NCI-H526 (cell line): ENCODE data around the gene CDK5.

ENCODE experiments used
- DNase-seq, 2 experiments: peaks; one replicate each; lab custom pipeline; 2025; lab: John Stamatoyannopoulos, UW

Gene CDK5

DNA sequence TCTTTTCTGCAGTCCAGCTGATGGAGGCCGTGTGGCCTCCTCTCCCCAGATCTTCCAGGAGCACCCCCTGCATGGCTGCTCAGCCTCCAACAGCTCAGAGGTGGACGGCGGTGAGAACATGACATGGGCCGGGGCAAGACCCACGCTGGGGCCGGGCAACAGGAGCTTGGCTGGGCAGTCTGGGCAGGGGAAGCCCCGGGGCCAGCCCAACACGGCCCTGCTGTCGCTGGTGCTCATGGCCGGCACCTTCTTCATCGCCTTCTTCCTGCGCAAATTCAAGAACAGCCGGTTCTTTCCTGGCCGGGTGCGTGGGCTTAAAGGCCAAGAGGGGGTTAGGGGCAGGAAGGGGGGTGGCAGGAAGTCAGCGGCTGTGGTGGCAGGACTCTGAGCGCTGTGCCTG is 16.3 kb upstream of the CDK5 start:
- DNase-seq: no peak

DNA sequence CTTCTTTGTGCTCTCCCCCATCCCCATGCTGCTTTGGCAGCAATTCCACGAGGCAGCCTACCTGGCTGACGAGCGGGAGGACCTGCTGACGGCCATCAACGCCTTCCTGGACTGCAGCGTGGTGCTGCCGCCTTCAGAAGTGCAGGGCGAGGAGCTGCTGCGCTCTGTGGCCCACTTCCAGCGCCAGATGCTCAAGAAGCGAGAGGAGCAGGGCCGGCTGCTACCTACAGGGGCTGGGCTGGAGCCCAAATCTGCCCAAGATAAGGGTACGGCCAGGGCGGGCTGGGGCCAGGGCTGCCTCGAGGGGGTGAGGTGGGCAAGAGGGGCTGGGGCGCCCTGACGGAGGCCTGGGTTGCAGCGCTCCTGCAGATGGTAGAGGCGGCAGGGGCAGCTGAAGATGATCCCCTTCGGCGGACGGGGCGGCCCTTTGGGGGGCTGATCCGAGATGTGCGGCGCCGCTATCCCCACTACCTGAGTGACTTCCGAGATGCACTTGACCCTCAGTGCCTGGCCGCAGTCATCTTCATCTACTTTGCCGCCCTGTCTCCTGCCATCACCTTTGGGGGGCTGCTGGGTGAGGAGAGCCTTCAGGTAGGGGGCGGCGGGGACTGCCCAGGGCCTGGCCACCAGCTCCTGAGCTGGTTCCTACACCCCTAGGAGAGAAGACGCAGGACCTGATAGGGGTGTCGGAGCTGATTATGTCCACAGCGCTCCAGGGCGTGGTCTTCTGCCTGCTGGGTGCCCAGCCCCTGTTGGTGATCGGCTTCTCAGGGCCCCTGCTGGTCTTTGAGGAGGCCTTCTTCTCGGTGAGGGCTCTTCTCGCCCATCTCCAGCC is 13.6 kb upstream of the CDK5 start:
- no peak for DNase-seq

DNA sequence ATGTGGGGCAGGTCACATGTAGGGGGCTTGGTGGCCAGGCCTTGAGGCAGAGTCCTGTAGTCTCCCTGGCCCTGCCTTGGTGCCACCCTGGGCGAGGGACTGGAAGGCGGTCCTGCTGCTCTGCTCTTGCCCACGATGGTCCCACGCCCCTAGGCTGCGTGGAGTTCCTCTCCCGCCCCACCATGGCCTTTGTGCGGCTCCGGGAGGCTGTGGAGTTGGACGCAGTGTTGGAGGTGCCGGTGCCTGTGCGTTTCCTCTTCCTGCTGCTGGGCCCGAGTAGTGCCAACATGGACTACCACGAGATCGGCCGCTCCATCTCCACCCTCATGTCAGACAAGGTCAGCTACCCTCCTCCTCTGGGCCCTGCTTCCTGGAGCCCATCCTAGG is 12.9 kb upstream of the CDK5 start:
- no peak for DNase-seq

DNA sequence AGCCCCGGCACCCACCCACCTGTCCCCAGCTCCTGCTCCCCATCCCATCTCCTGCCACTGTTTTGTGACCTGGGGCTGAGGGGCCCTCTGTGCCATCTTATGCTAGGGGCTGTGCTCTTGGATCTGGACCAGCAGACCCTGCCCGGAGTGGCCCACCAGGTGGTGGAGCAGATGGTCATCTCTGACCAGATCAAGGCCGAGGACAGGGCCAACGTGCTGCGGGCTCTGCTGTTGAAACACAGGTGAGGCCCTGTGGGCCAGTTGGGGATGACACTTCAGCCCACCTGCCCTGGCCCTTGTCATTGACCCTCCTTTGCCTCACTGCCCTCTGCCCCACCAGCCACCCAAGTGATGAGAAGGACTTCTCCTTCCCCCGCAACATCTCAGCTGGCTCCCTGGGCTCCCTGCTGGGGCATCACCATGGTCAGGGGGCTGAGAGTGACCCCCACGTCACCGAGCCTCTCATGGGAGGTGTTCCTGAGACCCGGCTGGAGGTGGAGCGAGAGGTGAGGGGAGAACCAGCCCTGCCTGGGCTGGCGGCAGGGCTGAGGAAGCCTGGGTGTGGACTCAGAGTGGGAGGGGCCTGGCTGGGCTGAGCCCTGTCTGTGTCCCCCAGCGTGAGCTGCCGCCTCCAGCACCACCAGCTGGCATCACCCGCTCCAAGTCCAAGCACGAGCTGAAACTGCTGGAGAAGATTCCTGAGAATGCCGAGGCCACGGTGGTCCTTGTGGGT is 12.3 kb upstream of the CDK5 start:
- DNase-seq: no peak

DNA sequence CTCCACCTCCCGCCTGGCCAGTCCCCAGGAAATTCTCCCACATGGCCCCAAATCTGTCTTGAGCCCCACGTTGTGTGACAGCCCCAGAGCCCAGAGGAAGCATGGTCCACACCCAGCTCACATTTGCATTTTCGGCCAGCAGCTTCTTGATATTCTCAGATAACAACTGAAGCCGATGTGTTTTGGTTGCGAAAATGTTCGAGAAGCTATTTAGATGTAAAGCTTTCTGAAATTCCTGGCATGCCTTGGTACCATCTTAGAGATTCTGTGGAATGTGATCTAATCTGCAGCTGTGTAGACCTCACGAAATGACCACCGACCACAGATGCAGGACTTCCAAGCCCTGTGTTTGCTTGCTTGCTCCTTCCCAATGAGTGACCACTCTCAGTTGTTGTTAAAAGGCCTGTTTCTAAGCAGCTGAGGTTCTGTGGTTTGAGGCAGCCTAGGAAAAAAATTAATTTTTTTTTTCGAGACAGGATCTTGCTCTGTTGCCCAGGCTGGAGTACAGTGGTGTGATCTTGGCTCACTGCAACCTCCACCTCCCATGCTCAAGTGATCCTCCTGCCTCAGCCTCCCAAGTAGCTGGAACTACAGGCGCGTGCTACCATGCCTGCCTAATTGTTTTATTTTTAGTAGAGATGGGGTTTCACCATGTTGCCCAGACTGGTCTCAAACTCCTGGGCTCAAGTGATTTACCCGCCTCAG is 10.5 kb upstream of the CDK5 start:
- no peak for DNase-seq

DNA sequence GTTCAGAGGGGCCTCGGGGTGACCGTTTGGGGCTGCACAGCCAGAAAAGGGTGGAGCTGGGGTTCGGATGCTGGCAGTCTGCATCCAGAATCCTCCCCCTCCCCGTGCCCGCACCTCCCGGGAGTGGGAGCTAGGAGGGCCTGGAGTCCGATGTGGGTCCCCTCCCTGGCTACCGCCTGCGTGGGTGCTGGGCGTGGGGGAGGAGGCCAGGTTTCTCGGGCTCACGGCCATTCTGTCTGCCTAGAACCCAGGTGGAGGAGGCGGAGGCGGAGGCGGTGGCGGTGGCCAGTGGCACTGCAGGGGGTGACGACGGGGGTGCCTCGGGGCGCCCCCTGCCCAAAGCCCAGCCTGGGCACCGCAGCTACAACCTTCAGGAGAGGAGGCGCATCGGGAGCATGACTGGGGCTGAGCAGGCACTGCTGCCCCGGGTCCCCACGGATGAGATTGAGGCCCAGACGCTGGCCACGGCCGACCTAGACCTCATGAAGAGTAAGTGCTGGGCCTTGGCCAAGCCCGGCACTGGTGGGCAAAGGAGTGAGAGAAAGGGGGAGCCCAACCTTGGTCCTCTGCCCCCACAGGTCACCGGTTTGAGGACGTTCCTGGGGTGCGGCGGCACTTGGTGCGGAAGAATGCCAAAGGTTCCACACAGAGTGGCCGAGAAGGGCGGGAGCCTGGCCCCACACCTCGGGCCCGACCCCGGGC is 8.7 kb upstream of the CDK5 start:
- DNase-seq: no peak

DNA sequence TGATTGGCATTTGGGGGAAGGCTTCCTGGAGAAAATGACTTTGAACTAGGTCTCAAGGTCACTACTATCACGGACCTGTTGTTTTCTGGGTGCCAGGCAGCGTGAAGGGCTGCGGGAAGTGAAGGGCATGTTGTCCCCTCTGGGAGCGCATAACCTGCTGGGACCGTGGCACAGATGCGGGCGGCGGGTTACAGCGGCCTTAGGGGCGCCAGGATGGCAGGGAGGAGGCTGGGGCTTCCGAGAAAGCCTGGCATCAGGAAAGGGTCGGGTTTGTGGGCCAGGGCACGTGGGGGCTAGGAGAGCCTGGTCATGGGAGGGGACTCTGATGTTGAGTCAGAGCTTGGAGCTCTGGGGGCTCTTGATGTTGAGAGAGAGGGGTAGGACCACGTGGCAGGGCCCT is 7.8 kb upstream of the CDK5 start:
- DNase-seq: no peak

DNA sequence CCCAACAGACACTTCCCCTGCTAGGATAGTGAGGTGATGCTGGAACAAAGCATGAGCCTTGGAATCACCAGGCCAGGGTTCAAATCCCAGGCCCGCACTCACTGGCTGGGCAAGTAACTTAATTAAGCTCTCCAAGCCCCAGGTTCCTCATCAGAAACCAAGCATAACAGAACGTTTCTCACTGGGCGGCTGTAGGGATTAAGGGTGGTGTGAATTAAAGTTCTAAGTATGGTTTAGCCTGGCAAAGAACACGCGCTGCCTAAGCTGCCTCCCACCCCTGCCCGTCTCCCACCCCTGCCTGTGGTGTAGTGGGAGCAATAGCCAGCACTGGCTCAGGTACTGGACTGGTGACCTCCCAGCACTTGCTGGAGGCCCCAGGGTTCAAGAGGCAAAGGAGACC is 7.3 kb upstream of the CDK5 start:
- DNase-seq: no peak

DNA sequence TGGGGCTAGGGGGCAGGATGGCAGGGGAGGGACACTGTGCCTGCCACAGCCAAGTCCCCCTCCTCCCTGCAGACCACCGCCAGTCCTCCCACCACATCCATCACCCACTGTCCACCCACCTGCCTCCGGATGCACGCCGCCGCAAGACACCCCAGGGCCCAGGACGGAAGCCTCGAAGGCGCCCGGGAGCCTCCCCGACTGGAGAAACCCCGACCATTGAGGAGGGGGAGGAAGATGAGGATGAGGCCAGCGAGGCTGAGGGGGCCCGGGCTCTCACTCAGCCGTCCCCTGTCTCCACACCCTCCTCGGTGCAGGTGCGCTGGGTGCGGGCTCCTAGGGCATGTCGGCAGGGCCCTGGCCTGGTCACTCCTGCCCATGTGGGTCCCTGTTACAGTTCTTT is 6.8 kb upstream of the CDK5 start:
- no peak for DNase-seq

DNA sequence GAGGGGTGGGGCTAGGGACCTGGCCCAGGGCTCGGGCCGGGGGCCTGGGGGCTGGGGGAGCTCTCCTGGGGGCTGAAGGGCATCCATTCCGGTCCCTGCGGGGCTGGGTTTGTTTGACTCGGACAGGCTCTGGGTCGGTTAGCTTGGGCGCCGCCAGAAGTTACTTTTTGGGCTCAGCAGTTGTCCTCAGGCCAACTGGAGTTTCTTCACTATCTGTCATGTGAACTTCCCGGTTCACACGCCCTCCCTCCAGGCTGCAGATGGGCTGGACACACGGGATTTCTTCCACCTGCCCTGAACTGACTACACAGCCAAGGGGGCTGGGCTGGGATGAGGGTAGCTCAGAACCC is 5.5 kb upstream of the CDK5 start:
- DNase-seq: no peak

DNA sequence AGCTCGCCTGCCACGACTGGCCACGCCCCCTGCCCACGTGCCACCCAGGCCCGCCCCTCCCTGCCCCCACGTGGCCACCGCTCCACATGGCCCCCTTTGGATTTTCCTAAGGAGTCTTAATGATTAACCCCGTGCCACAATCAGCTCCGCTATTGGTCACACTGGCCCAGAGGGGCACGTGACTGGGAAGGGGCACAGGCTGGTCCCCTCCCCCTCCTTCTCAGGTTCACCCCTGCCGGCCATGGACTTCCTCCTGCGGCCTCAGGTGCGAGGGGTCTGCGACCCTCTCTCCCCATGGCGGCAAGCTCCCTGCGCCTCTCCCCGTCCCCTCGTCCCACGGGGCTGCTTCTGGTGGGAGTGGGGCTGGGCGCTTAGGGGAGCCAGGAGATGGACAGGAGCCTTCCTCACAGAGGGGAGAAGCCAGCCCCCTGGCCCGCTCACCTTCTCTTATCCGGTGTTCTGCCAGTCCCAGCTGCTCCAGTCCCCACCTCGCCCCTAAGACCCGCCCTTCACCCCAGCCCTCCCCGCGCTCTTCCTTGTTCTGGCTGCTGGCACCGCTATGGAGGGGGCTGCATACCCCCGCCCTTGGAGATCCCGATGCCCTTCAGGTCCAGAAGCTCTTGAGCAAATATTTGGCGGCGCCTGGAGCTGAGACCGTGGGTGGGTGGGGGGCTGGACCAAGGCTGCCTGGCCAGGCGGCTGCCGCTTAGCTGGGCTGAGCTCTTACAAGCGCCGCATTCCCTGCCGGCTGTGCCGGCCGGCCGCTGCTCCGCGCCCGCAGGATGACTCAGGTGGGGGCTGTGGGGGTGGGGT is 4.9 kb upstream of the CDK5 start:
- peak; percentile 90 to 98 for DNase-seq

DNA sequence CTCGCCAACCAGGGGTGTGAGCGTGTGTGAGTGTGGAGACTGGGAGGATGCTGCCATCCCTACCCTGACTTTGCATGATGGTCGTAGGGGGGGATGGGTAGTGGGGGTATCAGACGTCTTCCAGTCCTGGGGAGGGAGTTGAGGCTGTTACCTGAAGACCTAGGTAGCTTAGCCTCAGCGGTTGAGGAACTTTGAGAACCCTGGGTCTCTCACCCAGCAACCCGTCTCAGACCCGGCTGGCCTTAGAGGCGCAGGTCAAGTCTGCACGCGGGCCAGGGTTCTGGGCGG is 4.4 kb upstream of the CDK5 start:
- DNase-seq: no peak

DNA sequence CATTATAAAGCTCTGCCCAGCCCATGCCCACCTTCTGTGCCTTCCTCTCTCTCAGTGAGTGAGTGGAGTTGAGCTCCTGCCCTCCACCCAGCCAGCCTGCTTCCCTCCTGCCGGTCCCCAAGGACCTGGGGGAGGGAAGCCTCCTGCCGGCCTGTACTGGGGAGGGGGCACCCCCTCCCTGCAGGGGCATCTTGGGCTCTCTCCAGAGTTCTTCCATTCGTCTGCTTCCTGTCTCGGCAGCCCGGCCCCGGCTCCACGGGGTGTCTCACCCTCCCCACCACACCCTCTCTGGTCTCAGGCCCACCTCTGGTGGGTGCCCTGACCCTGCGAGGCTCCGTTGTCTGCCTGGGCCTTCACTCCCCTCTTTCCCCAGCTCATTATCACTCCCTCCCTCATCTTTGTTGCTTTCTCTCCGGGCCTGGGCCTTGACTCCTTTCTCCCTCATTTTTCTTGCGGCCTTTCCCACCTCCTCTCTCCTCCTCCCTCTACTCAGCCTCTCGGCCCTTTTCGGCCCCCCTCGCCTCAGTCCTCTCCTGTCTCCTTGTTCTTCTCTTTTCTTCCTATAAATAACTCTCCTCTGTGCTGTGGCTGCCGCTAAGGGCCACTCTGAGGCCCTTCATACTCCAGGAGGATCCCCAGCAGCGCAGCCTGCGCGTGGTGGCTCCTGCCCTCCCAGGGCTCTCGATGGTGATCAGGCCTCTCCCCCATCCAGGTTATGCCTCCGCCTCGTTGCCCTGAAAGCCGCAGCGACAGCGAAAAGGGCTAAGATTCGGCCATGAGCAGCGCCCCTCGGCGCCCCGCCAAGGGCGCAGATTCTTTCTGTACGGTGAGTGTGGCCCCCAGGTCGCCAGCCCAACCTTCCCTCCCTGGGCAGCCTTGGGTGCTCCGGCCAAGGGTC is 3.8 kb upstream of the CDK5 start:
- no peak for DNase-seq

DNA sequence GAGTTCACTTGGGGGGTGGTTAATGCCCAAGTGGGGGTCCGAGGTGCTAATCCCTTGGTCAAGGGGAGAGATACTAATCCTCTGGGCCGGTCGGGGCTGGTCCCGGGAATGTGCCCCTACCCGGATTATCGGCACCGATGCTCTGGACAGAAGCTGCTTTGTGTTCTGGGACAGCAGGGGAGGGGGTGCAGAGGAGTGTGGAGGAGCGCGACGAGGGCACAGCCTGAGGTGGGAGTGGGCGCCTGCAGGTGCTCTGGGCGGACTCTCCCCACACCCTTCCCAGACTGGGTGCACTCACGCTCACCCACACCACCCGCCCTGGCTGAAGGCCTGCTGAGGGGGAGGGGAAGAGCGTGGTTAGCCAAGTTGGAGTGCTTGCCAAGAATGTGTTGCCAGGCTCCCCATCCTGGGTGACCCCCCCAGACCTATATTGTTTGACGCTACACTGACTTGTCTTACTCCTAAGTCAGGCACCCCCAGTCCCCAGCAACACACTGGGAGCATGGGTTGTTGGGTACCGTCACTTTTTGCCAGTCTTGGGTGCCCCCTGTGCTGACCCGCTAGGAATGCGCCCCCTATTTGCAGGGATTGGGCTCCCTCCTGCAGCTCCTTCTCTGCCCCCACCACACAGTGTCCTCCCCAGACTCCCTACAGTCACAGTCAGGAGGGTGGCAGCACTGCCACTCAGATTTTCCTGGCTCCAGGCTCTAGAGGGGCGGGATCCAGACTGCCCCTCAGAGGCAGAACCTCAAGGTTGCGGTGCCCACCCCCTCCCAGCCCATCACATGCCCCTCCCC is 2.9 kb upstream of the CDK5 start:
- DNase-seq: peak; percentile 72 to 88

DNA sequence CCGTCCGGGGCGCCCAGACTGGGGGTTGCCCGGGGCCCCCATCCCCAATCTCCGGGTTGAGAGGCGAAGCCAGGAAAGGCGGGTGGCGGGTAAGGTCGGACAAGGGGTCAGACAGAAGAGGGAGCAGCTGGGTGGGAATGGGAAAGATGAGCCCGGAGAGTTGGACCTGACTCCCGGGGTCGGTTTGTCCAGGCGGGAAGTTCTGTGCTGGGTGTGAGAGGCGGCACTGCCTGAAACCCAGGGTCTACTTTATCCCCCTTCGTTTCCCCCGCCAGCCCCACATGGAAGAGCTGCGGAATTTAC is 2.4 kb upstream of the CDK5 start:
- DNase-seq: peak; percentile 60 to 83

DNA sequence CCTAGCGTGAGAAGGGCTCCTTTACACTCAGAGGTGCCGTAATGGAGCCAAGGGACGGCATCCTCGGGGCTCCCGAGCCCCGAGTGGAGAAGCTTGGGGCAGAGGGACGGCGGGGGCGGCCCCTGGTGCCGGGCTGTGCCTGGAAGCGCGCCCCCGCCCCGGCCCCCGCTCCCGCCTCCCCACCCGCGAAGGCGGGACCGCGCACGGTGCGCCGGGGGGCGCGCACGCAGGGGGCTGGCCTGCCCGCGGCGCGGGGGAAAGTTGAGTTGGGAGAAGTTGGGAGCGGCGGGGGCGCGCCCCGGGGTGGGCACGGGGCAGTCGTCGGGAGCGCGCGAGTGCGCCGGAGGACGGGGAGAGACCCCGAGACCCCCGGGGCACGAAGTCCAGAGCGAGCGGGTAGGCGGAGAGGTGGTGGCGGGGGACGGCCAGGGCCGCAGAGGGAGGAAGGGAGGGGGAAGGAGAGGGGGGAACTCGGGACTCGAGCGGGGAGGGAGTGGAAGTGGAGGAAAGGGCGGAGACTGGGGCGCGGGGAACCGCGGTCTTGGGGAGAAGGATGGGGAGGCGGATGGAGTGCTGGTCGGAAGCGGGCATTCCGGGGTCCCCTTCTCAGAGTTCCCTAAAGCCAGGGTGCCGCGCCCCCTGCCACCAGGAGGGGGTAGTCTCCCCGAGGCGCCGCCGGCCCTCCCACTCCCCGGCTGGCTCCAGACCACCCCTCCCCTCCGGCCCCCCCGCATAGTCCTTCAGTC is 1.8 kb upstream of the CDK5 start, which contains the start of gene SLC4A2:
SLC4A2 (plus strand) TSS at position 223 of the 746 bp plus-strand sequence. CDS start 2,399 bp downstream, outside the sequence.
- DNase-seq: peak in 1 of 2 experiments; percentile 88

DNA sequence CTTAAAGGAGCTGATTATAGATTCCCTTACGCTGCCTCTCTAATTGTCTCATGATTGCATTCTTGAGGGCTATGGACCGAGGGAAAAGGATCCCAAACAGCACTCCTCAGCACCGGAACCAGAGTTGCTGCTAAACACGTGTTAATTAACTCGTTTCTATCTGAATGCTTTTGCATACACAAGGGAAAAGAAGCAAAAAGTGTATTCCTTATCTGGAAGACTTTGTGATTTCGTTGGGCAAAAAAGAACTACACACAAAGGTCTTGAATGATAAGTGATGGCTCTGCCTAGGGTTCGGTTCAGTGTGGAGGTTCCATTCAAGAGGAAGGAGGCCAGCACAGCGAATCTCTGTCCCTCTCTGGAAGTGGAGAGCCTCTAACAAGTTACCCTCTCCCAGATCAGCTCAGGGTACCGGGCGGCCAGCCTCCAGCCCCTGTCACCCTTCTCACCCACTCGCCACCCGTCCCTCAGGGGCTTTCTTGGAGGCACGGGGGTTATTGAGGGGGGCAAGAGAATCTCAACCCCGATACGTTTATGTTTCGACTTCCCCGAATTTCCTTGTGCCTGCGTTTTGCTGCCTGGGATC is 1.2 kb upstream of the CDK5 start:
- DNase-seq: peak in 1 of 2 experiments; percentile 58

DNA sequence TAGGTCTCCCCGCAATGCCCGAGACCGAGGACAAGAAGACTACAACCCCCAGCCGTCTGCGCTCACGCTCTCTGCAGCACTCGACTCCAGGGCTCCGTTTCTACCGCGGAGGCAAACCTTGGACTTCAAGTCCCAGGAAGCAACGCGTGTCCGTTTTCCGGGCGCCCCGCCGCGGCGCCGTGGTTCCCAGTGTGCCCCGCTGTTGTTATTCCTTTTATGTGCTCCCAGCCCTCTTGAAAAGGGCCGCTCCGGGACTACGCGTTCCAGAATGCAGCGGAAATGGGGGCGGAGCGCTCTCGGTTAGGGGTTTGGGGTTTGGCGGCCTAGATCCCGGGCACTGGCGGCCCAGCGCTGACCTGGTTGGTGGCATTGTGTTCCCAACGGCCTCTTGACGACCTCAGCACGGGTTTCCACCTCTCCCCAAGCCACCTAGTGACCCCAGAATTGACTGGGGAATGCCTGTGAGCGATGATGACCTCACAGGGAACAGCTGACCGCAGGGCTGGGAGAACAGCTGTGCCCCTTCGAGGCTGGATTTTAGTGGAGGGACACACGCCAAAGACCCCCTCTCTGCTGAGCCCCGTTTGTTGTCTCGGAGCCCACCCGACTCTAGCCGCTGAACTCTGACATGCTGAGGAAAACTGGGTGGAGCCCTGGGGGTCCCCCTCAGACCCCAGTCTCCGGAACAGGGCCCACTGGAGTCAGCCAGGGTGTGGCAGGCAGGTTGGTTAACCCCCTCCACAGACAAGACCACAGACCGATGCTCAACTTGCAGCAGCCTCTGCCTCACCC is 488 bp upstream of the CDK5 start:
- peak; percentile 100 for DNase-seq
